ENCODE results near the gene L3MBTL3.

L3MBTL3 gene

GRCh38 chr6:130019326-130020072 is 1.1 kb downstream of the L3MBTL3 start:
- H3K27ac ChIP-seq (replicated peaks; ENCODE audit: low read length), result peak overlapping the region; percentile 57
- H3K9ac ChIP-seq (ENCODE audit: low read depth, low read length, poor library complexity), result peak overlapping the region; percentile 94
- H3K36me3 ChIP-seq (replicated peaks in 1 of 2; ENCODE audit: control insufficient read depth in 2 of 2, insufficient read depth in 2 of 2, low read length in 2 of 2), result no peaks in the 10 kb centered on the region
- no peak overlapping the region for H3K4ac ChIP-seq (ENCODE audit: low read length)
- peaks cover 2 to 8% of the 10 kb centered on the region in 2 donors for H3K4me1 ChIP-seq (ENCODE audit: control insufficient read depth in 2 of 2, insufficient read depth in 1 of 2, low read depth in 1 of 2, low read length in 2 of 2)
- DNase-seq (ENCODE audit: low spot score), result peak; percentile 33
- peak overlapping the region; percentile 92 to 93 for H3K4me3 ChIP-seq (ENCODE audit: low read length in 2 of 2)
- H3K79me1 ChIP-seq (ENCODE audit: low read depth, low read length), result peaks cover 5% of the 10 kb centered on the region
- H4K8ac ChIP-seq (ENCODE audit: low read depth, low read length), result no peak overlapping the region
- no peak overlapping the region for H4K91ac ChIP-seq (ENCODE audit: low read depth, low read length, poor library complexity)
- no peak overlapping the region for H2BK5ac ChIP-seq (ENCODE audit: low read length)
- peak overlapping the region; percentile 87 for H2BK120ac ChIP-seq (ENCODE audit: low read depth, low read length)
- H3K23ac ChIP-seq (ENCODE audit: low read depth, low read length, poor library complexity), result no peak overlapping the region
- H2BK12ac ChIP-seq (ENCODE audit: low read length), result peak overlapping the region; percentile 36
- no peaks in the 10 kb centered on the region for H3K9me3 ChIP-seq (replicated peaks in 1 of 2; ENCODE audit: control insufficient read depth in 2 of 2, insufficient read depth in 1 of 2, low read depth in 1 of 2, low read length in 2 of 2)
- peak overlapping the region; percentile 11 for H2BK15ac ChIP-seq (ENCODE audit: low read length)
- H3K14ac ChIP-seq (ENCODE audit: low read length), result peak overlapping the region; percentile 96
- H2AFZ ChIP-seq (ENCODE audit: low read length), result peak overlapping the region; percentile 99
- H3K27me3 ChIP-seq (ENCODE audit: control insufficient read depth in 3 of 3, insufficient read depth in 3 of 3, low read depth in 1 of 3, low read length in 3 of 3), result peaks cover 0 to 6% (median 0%) of the 10 kb centered on the region in 3 experiments
- peak overlapping the region; percentile 95 for H3K18ac ChIP-seq (ENCODE audit: low read length)
- peak overlapping the region; percentile 85 for H3K4me2 ChIP-seq (ENCODE audit: insufficient read depth, low read length, poor library complexity, severe bottlenecking)
- WGBS, 2 donors (ENCODE audit: extremely low coverage in 2 of 2, insufficient read length in 2 of 2, insufficient replicate concordance in 1 of 2), result no CpG with 5 or more reads among the region's 116 CpGs
- no peak overlapping the region for H2AK5ac ChIP-seq (ENCODE audit: low read depth, low read length)

GRCh38 chr6:130020073-130020906 is 1.9 kb downstream of the L3MBTL3 start:
- Histone ChIP-seq H2AFZ (ENCODE audit: low read length) (peak overlapping the region; percentile 93), H3K9me3 (replicated peaks in 1 of 2; ENCODE audit: control insufficient read depth in 2 of 2, insufficient read depth in 1 of 2, low read depth in 1 of 2, low read length in 2 of 2) (no peaks in the 10 kb centered on the region), H2AK5ac (ENCODE audit: low read depth, low read length) (no peak overlapping the region), H2BK5ac (ENCODE audit: low read length) (no peak overlapping the region), H3K14ac (ENCODE audit: low read length) (no peak overlapping the region), H3K27ac (replicated peaks; ENCODE audit: low read length) (no peak overlapping the region), H3K27me3 (ENCODE audit: control insufficient read depth in 3 of 3, insufficient read depth in 3 of 3, low read depth in 1 of 3, low read length in 3 of 3) (peaks cover 0 to 6% (median 0%) of the 10 kb centered on the region in 3 experiments), H4K91ac (ENCODE audit: low read depth, low read length, poor library complexity) (no peak overlapping the region), H3K4me2 (ENCODE audit: insufficient read depth, low read length, poor library complexity, severe bottlenecking) (peak overlapping the region; percentile 85), H3K4ac (ENCODE audit: low read length) (no peak overlapping the region), H2BK15ac (ENCODE audit: low read length) (no peak overlapping the region), H3K9ac (ENCODE audit: low read depth, low read length, poor library complexity) (peak overlapping the region; percentile 75), H2BK120ac (ENCODE audit: low read depth, low read length) (no peak overlapping the region), H2BK12ac (ENCODE audit: low read length) (no peak overlapping the region), H4K8ac (ENCODE audit: low read depth, low read length) (no peak overlapping the region), H3K18ac (ENCODE audit: low read length) (peak overlapping the region; percentile 84), H3K4me3 (ENCODE audit: low read length in 2 of 2) (peak overlapping the region; percentile 84 to 93), H3K4me1 (ENCODE audit: control insufficient read depth in 2 of 2, insufficient read depth in 1 of 2, low read depth in 1 of 2, low read length in 2 of 2) (peaks cover 2 to 8% of the 10 kb centered on the region in 2 donors), H3K23ac (ENCODE audit: low read depth, low read length, poor library complexity) (peak overlapping the region; percentile 77), H3K79me1 (ENCODE audit: low read depth, low read length) (peaks cover 5% of the 10 kb centered on the region), H3K36me3 (replicated peaks in 1 of 2; ENCODE audit: control insufficient read depth in 2 of 2, insufficient read depth in 2 of 2, low read length in 2 of 2) (peaks cover 0 to 2% of the 10 kb centered on the region in 2 donors)
- peak; percentile 12 for DNase-seq (ENCODE audit: low spot score)
- WGBS, 2 donors (ENCODE audit: extremely low coverage in 2 of 2, insufficient read length in 2 of 2, insufficient replicate concordance in 1 of 2), result no CpG with 5 or more reads among the region's 84 CpGs

- peak overlapping the region; percentile 85 for H3K4me2 ChIP-seq (ENCODE audit: insufficient read depth, low read length, poor library complexity, severe bottlenecking)
- no peak overlapping the region for H3K14ac ChIP-seq (ENCODE audit: low read length)
- no peak overlapping the region for H4K91ac ChIP-seq (ENCODE audit: low read depth, low read length, poor library complexity)
- no peak overlapping the region for H3K27ac ChIP-seq (replicated peaks; ENCODE audit: low read length)
- no peak overlapping the region for H3K9ac ChIP-seq (ENCODE audit: low read depth, low read length, poor library complexity)
- peak overlapping the region; percentile 84 to 93 for H3K4me3 ChIP-seq (ENCODE audit: low read length in 2 of 2)
- H3K4ac ChIP-seq (ENCODE audit: low read length), result no peak overlapping the region
- H2BK12ac ChIP-seq (ENCODE audit: low read length), result no peak overlapping the region
- H2BK15ac ChIP-seq (ENCODE audit: low read length), result no peak overlapping the region
- H3K4me1 ChIP-seq (ENCODE audit: control insufficient read depth in 2 of 2, insufficient read depth in 1 of 2, low read depth in 1 of 2, low read length in 2 of 2), result peaks cover 2 to 8% of the 10 kb centered on the region in 2 donors
- H3K23ac ChIP-seq (ENCODE audit: low read depth, low read length, poor library complexity), result no peak overlapping the region
- no peak overlapping the region for H2BK120ac ChIP-seq (ENCODE audit: low read depth, low read length)
- peak overlapping the region; percentile 93 for H2AFZ ChIP-seq (ENCODE audit: low read length)
- DNase-seq (ENCODE audit: low spot score), result peak; percentile 76
- H3K18ac ChIP-seq (ENCODE audit: low read length), result no peak overlapping the region
- H3K79me1 ChIP-seq (ENCODE audit: low read depth, low read length), result peaks cover 5% of the 10 kb centered on the region
- H2BK5ac ChIP-seq (ENCODE audit: low read length), result no peak overlapping the region
- no CpG with 5 or more reads among the region's 29 CpGs for WGBS, 2 donors (ENCODE audit: extremely low coverage in 2 of 2, insufficient read length in 2 of 2, insufficient replicate concordance in 1 of 2)
- H3K27me3 ChIP-seq (ENCODE audit: control insufficient read depth in 3 of 3, insufficient read depth in 3 of 3, low read depth in 1 of 3, low read length in 3 of 3), result peaks cover 0 to 6% (median 0%) of the 10 kb centered on the region in 3 experiments
- H3K9me3 ChIP-seq (replicated peaks in 1 of 2; ENCODE audit: control insufficient read depth in 2 of 2, insufficient read depth in 1 of 2, low read depth in 1 of 2, low read length in 2 of 2), result no peaks in the 10 kb centered on the region
- no peak overlapping the region for H2AK5ac ChIP-seq (ENCODE audit: low read depth, low read length)
- H4K8ac ChIP-seq (ENCODE audit: low read depth, low read length), result no peak overlapping the region
- H3K36me3 ChIP-seq (replicated peaks in 1 of 2; ENCODE audit: control insufficient read depth in 2 of 2, insufficient read depth in 2 of 2, low read length in 2 of 2), result peaks cover 2 to 5% of the 10 kb centered on the region in 2 donors
These were observed 2.7 kb downstream of the L3MBTL3 start for GRCh38 chr6:130020907-130021629.

Data from neuronal stem cell (in vitro differentiated cells).